Endothelial cell of umbilical vein (primary cell): ENCODE results near the gene DRD1.

ENCODE experiments used
- JUN ChIP-seq: IDR thresholded peaks from 2 replicates; pipeline ENCODE4 v1.6.1; 2011; ENCODE audit warnings: borderline replicate concordance, low read depth; ENCODE audit not compliant: insufficient read length, insufficient read depth
- POLR2A ChIP-seq: IDR thresholded peaks from 2 replicates; pipeline ENCODE4 v1.6.1; 2012; ENCODE audit warnings: low read depth, mild to moderate bottlenecking, control low read depth, low read length
- TF ChIP-seq, protein P1 (sequence below), 2 donors: IDR thresholded peaks; 1 replicate in 1 of 2; 2 replicates in 1 of 2; pipeline ENCODE4 v1.5.1; 2011; ENCODE audit warnings: low read length in 2 of 2, mild to moderate bottlenecking in 2 of 2, moderate library complexity in 2 of 2, control low read depth in 1 of 2, inconsistent platforms in 1 of 2, low read depth in 1 of 2; ENCODE audit not compliant: insufficient read depth in 1 of 2; ENCODE audit errors: extremely low read depth in 1 of 2
- TF ChIP-seq, protein P2 (sequence below): IDR thresholded peaks from 2 replicates; pipeline ENCODE4 v1.6.1; 2011; ENCODE audit not compliant: insufficient read depth, insufficient read length

DNA sequence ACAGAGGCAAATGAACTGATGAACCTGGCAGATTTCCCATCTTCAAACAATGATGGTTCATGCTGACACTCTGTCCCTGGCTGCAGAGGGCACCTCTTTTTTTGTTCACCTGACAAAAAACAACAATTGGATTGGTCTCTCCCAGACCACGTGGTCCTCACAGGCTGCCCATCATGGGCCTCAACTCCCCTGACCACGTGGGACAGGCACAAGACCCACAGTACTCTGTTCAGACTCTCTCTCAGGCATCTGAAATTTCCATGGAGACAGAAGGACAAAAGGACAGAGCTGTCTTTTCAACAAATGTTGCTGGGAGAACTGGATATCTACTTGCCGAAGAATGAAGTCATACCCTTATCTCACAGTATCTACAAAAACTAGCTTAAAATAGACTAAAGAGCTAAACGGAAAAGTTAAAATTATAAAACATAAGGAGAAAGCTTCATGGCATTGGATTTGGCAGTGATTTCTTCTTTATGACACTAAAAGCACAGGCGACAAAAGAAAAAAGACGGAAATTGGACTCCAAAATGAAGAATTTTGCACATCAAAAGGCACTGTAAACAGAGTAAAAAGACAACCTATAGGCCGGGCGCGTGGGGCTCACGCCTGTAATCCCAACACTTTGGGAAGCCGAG is 12.2 kb upstream of the DRD1 start:
- TF ChIP-seq, protein P1, sequence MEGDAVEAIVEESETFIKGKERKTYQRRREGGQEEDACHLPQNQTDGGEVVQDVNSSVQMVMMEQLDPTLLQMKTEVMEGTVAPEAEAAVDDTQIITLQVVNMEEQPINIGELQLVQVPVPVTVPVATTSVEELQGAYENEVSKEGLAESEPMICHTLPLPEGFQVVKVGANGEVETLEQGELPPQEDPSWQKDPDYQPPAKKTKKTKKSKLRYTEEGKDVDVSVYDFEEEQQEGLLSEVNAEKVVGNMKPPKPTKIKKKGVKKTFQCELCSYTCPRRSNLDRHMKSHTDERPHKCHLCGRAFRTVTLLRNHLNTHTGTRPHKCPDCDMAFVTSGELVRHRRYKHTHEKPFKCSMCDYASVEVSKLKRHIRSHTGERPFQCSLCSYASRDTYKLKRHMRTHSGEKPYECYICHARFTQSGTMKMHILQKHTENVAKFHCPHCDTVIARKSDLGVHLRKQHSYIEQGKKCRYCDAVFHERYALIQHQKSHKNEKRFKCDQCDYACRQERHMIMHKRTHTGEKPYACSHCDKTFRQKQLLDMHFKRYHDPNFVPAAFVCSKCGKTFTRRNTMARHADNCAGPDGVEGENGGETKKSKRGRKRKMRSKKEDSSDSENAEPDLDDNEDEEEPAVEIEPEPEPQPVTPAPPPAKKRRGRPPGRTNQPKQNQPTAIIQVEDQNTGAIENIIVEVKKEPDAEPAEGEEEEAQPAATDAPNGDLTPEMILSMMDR (IDR thresholded peaks at IDR 0.05; ENCODE audit: extremely low read depth in 1 of 2, insufficient read depth in 1 of 2, low read depth in 1 of 2, low read length in 2 of 2): no peak
- TF ChIP-seq POLR2A: no peak
- TF ChIP-seq, protein P2, sequence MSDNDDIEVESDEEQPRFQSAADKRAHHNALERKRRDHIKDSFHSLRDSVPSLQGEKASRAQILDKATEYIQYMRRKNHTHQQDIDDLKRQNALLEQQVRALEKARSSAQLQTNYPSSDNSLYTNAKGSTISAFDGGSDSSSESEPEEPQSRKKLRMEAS: no peak
- no peak for TF ChIP-seq JUN
